GM12878 (cell line): ENCODE data around the gene MLPH.

Experiments
- BRCA1 ChIP-seq: IDR thresholded peaks from 2 replicates; pipeline ENCODE4 v1.6.1; 2011; ENCODE audit warnings: low read depth, low read length, improper control_type of control experiment
- CHD1 ChIP-seq: IDR thresholded peaks from 2 replicates; pipeline ENCODE4 v1.6.1; 2012; ENCODE audit warnings: low read depth, low read length, improper control_type of control experiment
- MTA3 ChIP-seq: IDR thresholded peaks from 2 replicates; pipeline ENCODE4 v1.6.1; 2012; ENCODE audit warnings: low read length, inconsistent platforms, borderline replicate concordance
- POLR2A ChIP-seq: IDR thresholded peaks from 2 replicates; pipeline ENCODE4 v1.6.1; 2011; ENCODE audit warnings: low read depth, mild to moderate bottlenecking, low read length
- RAD21 ChIP-seq: IDR thresholded peaks from 2 replicates; pipeline ENCODE4 v1.6.1; 2011; ENCODE audit warnings: mild to moderate bottlenecking, low read depth, low read length, moderate library complexity; ENCODE audit not compliant: insufficient read depth
- SPI1 ChIP-seq: IDR thresholded peaks from 2 replicates; pipeline ENCODE4 v1.6.1; 2011; ENCODE audit warnings: low read depth, mild to moderate bottlenecking, low read length, moderate library complexity, borderline replicate concordance; ENCODE audit not compliant: insufficient read depth
- ZBTB11 ChIP-seq: fragments of 450-650 bp; formaldehyde crosslinking; IDR thresholded peaks from 2 replicates; pipeline ENCODE4 v1.5.0; 2022; ENCODE audit warnings: mild to moderate bottlenecking, missing genetic modification characterization
- TF ChIP-seq, protein P1 (sequence below), 3 experiments: IDR thresholded peaks in 2 of 3; conservative IDR thresholded peaks in 1 of 3; 2 replicates each; pipeline ENCODE4 v1.5.1; 2011; ENCODE audit warnings: low read depth in 3 of 3, low read length in 3 of 3, mild to moderate bottlenecking in 3 of 3, control low read depth in 2 of 3, moderate library complexity in 2 of 3, inconsistent platforms in 1 of 3, mixed read lengths in 1 of 3; ENCODE audit not compliant: control insufficient read depth in 2 of 3, insufficient read depth in 1 of 3; ENCODE audit errors: extremely low read depth in 1 of 3

- TF ChIP-seq SPI1 = no peak
- TF ChIP-seq, protein P1, sequence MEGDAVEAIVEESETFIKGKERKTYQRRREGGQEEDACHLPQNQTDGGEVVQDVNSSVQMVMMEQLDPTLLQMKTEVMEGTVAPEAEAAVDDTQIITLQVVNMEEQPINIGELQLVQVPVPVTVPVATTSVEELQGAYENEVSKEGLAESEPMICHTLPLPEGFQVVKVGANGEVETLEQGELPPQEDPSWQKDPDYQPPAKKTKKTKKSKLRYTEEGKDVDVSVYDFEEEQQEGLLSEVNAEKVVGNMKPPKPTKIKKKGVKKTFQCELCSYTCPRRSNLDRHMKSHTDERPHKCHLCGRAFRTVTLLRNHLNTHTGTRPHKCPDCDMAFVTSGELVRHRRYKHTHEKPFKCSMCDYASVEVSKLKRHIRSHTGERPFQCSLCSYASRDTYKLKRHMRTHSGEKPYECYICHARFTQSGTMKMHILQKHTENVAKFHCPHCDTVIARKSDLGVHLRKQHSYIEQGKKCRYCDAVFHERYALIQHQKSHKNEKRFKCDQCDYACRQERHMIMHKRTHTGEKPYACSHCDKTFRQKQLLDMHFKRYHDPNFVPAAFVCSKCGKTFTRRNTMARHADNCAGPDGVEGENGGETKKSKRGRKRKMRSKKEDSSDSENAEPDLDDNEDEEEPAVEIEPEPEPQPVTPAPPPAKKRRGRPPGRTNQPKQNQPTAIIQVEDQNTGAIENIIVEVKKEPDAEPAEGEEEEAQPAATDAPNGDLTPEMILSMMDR (IDR thresholded peaks at IDR 0.05 in 2 of 3, conservative IDR thresholded peaks at IDR 0.05 in 1 of 3; ENCODE audit: control insufficient read depth in 2 of 3, extremely low read depth in 1 of 3, insufficient read depth in 1 of 3, low read depth in 3 of 3, low read length in 3 of 3) = no peak
- TF ChIP-seq BRCA1 = no peak
- no peak for TF ChIP-seq RAD21
- TF ChIP-seq MTA3 = no peak
- TF ChIP-seq ZBTB11 (CRISPR knock-in tag) = no peak
- no peak for TF ChIP-seq POLR2A
- no peak for TF ChIP-seq CHD1
Observed at GRCh38 chr2:237437566-237437965, 49.5 kb upstream of the MLPH start.
